IPS-NIHi7 (cell line): ENCODE results near the gene ENTREP3.

Experiments
- DNase-seq: peaks from one replicate; pipeline ENCODE4 v3.0.0; 2012; ENCODE audit warnings: mixed read lengths; ENCODE audit errors: extremely low spot score

Gene ENTREP3

GRCh38 chr1:155278689-155279160, 23.4 kb upstream of the ENTREP3 start:
- DNase-seq, result no peak

DNA sequence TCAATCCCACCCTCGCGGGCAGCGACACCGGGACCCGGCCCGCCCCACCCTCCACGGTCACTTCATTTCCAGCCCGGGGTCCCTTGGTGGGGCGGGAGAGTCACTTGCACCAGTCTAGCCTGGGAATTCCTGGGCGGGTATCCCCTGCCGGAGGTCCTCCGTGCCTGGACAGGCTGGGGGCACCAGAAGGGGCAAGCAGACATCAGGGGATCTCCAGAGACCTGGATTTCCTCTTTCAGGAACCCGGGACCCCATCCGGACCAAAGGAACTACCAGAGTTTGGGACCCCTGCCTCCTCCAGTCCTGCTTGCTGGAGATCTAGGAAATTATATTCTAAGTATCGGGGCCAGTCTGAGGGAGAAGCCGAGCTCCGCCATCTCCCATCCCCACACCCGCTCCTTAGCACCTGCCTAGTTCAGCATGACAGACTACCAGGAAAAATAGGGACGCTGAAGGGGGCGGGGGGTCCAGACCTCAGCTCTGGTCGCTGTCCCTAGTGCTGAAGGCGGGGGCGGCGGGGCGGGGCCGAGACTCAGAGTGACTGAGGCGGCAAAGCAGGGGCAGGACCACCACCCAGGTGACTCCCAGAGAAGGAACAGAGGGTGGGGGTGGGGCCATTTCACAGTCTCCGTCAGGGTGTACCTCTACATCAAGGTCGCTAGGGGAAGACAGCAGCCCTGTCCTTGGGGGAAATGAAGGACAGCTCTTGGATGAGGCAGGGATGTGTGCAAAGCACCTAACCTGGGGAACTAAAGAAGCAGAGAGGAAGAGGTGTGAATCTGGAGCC, 22.8 kb upstream of the ENTREP3 start:
- peak; percentile 98 for DNase-seq

DNA sequence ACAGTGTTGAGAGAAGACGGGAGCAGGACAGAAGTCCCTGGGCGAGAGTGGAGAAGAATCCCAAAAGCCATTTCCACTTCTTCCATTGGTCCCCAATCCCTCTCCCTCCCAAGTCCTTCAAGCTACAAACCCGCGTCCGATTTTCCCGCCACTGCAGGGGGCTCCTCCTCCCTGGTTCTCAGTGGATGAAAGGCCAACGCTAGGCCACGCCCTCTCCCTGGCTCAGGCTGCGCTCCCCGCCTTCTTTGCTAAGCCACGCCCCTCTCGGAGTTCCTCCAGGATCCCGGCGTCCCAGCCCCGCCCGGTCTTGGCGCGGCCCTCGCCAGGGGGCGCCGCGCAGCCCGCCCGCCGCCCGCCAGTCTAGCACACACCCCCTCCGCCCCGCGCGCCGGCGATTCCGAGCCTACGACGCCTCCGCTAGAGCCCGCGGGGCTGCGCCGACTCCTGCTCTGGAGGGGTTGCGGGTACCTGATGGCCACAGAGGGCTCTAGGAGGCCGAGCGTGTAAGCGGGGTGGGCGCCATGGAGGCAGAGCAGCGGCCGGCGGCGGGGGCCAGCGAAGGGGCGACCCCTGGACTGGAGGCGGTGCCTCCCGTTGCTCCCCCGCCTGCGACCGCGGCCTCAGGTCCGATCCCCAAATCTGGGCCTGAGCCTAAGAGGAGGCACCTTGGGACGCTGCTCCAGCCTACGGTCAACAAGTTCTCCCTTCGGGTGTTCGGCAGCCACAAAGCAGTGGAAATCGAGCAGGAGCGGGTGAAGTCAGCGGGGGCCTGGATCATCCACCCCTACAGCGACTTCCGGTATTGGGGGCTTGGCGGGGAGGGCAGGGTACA, 22.0 kb upstream of the ENTREP3 start, which contains the start of gene HCN3:
Gene HCN3 (plus strand): TSS at position 394 of the 832 bp plus-strand sequence. CDS start 128 bp downstream, at position 522.
- peak; percentile 98 for DNase-seq

DNA sequence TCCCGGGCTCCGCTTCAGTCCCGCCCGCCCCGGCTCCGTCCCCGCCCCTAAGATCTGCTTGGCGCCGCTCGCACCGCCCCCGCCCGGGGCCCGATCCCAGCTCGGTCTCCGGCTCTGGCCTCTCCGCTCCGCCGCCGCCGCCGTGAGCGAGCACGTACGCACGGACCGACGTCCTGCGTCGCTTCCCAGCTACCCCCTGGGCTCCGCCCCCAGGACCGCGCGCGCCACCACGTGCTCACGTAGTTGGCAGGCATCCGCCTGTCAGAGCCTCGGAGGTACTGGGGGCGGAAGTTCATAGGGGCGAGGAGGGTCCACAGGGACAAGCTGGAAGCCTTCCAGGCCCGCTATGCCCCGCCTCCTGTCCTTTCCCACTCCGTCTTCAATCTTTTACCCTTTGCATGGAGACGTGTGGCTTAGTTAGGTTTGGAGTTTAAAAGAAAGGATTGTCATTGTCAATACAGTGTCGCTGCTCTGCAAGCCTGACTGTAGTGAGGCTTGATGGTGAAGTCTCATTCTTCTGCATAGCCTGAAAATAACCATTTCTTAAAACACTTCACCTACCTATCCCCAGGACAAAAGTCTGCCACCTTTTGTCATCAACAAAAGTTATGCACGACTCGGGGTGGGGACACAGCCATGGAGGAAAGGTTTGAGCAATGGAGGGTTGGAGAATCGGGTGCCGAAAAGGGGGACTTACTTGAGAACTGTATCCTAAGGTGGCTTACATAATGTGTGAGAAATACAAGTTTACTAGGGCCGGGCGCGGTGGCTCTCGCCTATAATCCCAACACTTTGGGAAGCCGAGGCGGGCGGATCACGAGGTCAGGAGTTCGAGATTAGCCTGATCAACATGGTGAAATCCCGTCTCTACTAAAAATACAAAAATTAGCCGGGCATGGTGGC, 18.3 kb upstream of the ENTREP3 start, which contains the start of gene CLK2:
Gene CLK2 (minus strand): TSS at position 162 of the 903 bp plus-strand sequence. CDS start 2,527 bp downstream, outside the sequence.
- peak; percentile 95 for DNase-seq

GRCh38 chr1:155272466-155273342, 17.4 kb upstream of the ENTREP3 start:
- peak; percentile 51 for DNase-seq

GRCh38 chr1:155269381-155269780, 14.1 kb upstream of the ENTREP3 start:
- DNase-seq, result no peak

GRCh38 chr1:155268630-155269029, 13.3 kb upstream of the ENTREP3 start:
- no peak for DNase-seq

- DNase-seq, result no peak
These were observed 12.1 kb upstream of the ENTREP3 start for GRCh38 chr1:155267373-155267772.

GRCh38 chr1:155266553-155266952, 11.3 kb upstream of the ENTREP3 start:
- DNase-seq, result no peak

DNA sequence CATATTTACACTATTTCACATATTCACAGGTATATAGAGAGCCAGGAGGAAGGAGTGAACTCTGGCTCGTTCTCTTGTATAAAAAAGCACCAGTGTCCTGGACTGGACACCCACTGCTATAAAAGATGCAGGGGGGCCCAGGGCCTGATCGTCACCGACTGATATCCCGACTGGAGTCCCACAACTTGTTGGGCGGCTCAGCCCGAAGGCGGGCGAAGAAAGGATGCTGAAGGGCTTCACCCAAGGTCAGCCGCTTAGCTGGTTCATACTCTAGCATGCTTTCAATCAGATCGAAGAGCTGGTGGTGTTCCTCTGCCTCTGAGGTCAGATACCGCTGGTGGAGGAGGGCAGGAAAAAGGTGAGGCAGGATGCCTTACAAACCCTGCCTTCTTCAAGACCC, 7.8 kb upstream of the ENTREP3 start:
- DNase-seq, result no peak

- DNase-seq, result peak; percentile 97
These were observed 6.8 kb upstream of the ENTREP3 start, which contains the start of gene SCAMP3 for GRCh38 chr1:155261852-155262673. Gene SCAMP3, minus strand, starts transcription at chr1:155262360. Its CDS starts 209 bp downstream, at chr1:155262151.

DNA sequence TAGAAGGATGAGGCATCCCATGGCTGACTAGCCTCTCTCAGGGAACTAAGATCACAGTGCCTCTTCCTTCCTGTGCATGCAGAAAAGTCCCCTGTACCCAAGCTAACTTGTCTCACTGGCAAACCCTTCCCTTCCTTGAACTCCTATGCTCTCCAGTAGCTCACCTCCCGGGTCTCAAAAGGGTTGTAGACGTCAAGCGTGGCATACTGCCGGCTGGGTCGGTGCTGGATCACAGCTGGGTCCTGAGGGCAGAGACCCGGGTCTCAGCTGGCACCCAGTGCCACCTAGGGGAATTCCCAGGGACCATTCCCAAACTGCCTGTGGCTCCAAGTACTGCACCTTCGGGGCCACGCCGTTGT, 6.2 kb upstream of the ENTREP3 start:
- no peak for DNase-seq

- no peak for DNase-seq
These were observed 5.0 kb upstream of the ENTREP3 start for GRCh38 chr1:155260276-155260675.

- DNase-seq, result no peak
These were observed 972 bp upstream of the ENTREP3 start for GRCh38 chr1:155256058-155256852.

GRCh38 chr1:155254714-155255242, 505 bp downstream of the ENTREP3 start:
- no peak for DNase-seq

DNA sequence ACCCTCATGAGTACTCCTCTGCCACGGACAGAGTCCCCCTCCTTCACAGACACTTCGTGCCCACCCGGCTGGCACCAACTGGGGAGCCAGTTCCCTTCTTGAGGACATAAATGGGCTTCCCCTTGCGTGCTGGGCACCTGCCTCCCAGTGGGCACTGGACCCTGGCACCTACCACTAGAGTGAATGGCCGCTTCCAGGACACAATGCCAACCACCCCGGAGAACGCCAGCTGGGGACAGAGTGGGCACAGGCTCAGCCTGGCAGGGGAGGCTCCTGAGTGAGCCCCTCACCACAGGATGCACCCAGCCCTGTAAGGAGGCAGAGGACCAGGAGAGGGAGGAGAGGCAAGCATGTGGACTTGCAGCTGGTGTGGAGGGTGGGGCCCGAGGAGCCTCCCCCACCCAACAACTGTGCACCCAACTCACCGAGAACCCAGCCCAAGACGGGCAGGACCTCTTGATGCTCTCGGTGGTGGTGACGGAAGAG, 1.0 kb downstream of the ENTREP3 start:
- DNase-seq, result no peak

DNA sequence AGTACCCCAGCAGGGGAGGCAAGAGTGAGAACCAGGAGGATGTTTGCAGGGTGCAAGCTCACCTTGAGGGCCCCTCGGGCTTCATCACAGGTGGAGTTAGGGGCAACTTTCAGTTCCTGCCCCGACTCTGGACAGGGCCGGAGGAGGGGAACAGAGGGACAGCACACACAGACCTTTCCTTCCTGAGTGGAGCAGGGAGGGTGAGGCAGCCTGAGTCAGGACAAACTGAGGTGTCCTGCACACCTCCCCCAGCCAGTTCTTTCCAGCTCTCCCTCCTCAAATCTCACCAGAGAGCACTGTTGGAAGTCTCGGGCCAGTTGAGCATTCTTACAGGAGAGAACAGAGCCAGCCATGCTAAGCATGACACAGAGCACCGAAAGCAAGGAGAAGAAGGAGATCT, 1.5 kb downstream of the ENTREP3 start:
- DNase-seq, result no peak

DNA sequence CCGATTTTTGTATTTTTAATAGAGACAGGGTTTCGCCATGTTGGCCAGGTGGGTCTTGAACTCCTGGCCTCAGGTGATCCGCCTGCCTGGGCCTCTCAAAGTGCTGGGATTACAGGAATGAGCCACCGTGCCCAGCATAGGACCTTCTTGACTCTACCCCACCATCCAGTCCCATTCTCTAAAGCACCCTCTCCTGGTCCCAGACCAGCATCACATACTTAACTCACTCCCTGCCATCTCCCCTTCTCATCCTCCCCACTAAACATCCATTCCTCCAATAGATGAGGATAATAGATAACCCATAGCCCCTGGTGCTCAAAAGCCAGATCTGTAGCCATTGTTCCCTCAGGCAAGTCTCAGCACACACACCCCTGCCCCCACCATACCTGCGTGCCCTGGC, 2.1 kb downstream of the ENTREP3 start:
- DNase-seq, result no peak
